ENCODE data around the gene APRT. TPM values are rescaled to one million over a fixed set of nuclear protein-coding genes. Genes with fewer than 3 reads are reported as not detected.

The APRT gene
- total and polyA plus RNA-seq, 10 of the 15 experiments (the other 5 are each of a cell fraction or from before 2014, with no cell fraction given), result 30.6 to 495 (median 166) TPM

DNA sequence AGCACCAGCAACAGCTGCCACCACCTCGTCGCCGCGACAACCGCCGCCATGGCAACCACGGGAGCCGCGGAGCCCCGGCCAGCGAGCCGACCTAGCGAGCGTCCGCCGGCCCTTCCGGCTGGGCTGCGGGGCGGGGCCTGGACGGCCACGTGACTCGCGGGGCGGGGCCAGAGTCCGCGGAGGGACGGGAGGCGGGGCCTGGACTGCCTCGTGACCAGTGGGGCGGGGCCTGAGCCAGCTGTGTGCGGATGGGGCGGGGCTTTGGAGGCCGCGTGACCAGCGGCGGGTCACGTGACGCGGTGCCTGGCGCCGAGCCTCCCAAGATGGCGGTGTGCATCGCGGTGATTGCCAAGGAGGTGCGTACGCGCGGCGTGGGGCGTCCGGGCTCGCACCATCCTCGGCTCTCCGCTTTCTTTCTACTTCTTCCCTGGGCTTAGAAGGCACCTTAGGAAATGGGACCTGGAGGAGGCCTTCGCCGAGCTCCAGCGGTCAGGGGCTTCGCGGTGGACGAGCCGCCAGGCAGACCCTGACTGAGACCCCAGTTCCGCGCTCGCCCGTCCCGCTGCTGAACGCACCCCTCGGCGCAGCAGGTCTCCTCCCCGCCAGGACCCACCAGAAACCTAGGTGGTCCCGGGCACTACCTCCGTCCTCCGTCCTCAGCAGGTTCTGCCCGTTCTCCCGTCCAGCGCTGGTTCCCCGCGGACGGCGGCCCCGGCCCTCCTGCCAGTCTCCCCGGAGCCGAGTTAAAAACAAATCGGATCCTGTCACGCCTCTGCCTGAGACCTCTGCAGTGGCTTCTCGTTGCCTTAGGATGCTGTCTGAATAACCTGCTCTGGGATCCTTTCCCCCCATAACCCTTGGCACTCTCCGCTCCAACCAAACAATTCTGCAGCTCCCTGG is 45.4 kb upstream of the APRT start, which contains the start of the genes GALNS and TRAPPC2L (continued):
- TF ChIP-seq, protein P1, sequence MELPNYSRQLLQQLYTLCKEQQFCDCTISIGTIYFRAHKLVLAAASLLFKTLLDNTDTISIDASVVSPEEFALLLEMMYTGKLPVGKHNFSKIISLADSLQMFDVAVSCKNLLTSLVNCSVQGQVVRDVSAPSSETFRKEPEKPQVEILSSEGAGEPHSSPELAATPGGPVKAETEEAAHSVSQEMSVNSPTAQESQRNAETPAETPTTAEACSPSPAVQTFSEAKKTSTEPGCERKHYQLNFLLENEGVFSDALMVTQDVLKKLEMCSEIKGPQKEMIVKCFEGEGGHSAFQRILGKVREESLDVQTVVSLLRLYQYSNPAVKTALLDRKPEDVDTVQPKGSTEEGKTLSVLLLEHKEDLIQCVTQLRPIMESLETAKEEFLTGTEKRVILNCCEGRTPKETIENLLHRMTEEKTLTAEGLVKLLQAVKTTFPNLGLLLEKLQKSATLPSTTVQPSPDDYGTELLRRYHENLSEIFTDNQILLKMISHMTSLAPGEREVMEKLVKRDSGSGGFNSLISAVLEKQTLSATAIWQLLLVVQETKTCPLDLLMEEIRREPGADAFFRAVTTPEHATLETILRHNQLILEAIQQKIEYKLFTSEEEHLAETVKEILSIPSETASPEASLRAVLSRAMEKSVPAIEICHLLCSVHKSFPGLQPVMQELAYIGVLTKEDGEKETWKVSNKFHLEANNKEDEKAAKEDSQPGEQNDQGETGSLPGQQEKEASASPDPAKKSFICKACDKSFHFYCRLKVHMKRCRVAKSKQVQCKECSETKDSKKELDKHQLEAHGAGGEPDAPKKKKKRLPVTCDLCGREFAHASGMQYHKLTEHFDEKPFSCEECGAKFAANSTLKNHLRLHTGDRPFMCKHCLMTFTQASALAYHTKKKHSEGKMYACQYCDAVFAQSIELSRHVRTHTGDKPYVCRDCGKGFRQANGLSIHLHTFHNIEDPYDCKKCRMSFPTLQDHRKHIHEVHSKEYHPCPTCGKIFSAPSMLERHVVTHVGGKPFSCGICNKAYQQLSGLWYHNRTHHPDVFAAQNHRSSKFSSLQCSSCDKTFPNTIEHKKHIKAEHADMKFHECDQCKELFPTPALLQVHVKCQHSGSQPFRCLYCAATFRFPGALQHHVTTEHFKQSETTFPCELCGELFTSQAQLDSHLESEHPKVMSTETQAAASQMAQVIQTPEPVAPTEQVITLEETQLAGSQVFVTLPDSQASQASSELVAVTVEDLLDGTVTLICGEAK (IDR thresholded peaks at IDR 0.05; ENCODE audit: borderline replicate concordance), result no peak
- peak; percentile 62 for TF ChIP-seq HCFC1 (IDR thresholded peaks at IDR 0.05; ENCODE audit: low read length)
- no peak for TF ChIP-seq CHD4 (IDR thresholded peaks at IDR 0.05)
- TF ChIP-seq SMAD5 (IDR thresholded peaks at IDR 0.05; ENCODE audit: low read depth), result 0 out of 2 replicates have a peak, but pooled peaks have one; percentile 27
- no peak for TF ChIP-seq NR2C1 (IDR thresholded peaks at IDR 0.05)
- no peak for TF ChIP-seq CBX5 (IDR thresholded peaks at IDR 0.05; ENCODE audit: low read depth)
- peak; percentile 69; the same call in 1 of the 2 replicates for TF ChIP-seq RB1 (IDR thresholded peaks at IDR 0.05; ENCODE audit: borderline replicate concordance)
- TF ChIP-seq EP300 (IDR thresholded peaks at IDR 0.05; ENCODE audit: borderline replicate concordance in 1 of 2, control insufficient read depth in 1 of 2, low read depth in 2 of 2, low read length in 2 of 2), result no peak
- TF ChIP-seq RELA (IDR thresholded peaks at IDR 0.05; ENCODE audit: borderline replicate concordance, partially characterized antibody), result peak; percentile 91
- no peak for TF ChIP-seq CEBPZ (IDR thresholded peaks at IDR 0.05; ENCODE audit: low read depth, low read length)
- no peak for TF ChIP-seq CBX3 (IDR thresholded peaks at IDR 0.05; ENCODE audit: borderline replicate concordance, low read depth)
- no peak for TF ChIP-seq RBBP5 (conservative IDR thresholded peaks at IDR 0.05)
- TF ChIP-seq RFX5 (IDR thresholded peaks at IDR 0.05; ENCODE audit: low read depth, low read length), result no peak
- no peak for TF ChIP-seq ASH2L (IDR thresholded peaks at IDR 0.05; ENCODE audit: borderline replicate concordance, low read depth)
- no peak for TF ChIP-seq GATAD2B (conservative IDR thresholded peaks at IDR 0.05; ENCODE audit: low read depth)
- TF ChIP-seq HSF1 (IDR thresholded peaks at IDR 0.05; ENCODE audit: low read depth, low read length), result no peak
- TF ChIP-seq ZBTB4 (CRISPR knock-in tag; IDR thresholded peaks at IDR 0.05), result peak; percentile 96

Data from GM12878 (cell line).